ENCODE results near the gene CAMTA1.

The CAMTA1 gene

GRCh38 chr1:7426780-7427604, 641.7 kb downstream of the CAMTA1 start:
- TF ChIP-seq, protein P1, sequence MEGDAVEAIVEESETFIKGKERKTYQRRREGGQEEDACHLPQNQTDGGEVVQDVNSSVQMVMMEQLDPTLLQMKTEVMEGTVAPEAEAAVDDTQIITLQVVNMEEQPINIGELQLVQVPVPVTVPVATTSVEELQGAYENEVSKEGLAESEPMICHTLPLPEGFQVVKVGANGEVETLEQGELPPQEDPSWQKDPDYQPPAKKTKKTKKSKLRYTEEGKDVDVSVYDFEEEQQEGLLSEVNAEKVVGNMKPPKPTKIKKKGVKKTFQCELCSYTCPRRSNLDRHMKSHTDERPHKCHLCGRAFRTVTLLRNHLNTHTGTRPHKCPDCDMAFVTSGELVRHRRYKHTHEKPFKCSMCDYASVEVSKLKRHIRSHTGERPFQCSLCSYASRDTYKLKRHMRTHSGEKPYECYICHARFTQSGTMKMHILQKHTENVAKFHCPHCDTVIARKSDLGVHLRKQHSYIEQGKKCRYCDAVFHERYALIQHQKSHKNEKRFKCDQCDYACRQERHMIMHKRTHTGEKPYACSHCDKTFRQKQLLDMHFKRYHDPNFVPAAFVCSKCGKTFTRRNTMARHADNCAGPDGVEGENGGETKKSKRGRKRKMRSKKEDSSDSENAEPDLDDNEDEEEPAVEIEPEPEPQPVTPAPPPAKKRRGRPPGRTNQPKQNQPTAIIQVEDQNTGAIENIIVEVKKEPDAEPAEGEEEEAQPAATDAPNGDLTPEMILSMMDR (IDR thresholded peaks at IDR 0.05; ENCODE audit: low read depth, low read length, missing control alignments), result no peak
- no peak for DNase-seq (ENCODE audit: low read depth)
- no peak overlapping the region for H3K4me3 ChIP-seq (ENCODE audit: low read depth, low read length)

DNA sequence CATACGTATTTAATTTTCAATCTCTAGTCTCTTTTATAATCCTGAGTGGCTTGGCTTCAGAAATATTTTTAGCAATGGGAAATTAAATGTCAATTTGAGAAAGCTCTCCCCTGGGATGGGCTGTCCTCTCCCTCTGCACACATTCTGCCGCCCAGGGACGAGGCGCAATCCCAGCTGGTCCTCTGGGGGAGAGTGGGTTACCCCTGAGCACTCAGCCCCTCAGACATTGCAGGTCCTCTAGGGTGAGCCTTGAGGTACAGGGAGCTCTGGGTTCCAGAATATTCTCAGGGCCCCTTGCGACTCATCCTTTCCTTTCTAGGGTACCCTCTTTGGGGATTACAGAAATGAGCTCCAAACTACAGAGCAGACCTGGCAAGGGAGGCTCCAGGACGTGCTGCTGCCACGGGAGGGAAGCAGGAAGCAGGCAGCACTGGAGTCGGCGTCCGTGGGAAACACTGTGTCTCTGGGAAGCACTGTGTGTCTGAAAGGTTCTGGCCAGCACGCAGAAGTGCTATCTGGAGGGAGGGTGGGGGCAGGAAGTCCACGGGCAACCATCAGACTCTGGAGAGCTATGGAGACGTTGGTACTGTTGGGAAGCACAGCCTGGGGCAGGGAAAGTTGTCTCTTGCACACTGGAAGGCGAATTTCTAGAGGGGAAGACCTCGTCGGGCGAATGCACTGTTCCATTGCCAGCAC, 642.5 kb downstream of the CAMTA1 start:
- no peak for DNase-seq (ENCODE audit: low read depth)
- H3K4me3 ChIP-seq (ENCODE audit: low read depth, low read length), result no peak overlapping the region
- TF ChIP-seq, protein P1 (IDR thresholded peaks at IDR 0.05; ENCODE audit: low read depth, low read length, missing control alignments), result no peak

DNA sequence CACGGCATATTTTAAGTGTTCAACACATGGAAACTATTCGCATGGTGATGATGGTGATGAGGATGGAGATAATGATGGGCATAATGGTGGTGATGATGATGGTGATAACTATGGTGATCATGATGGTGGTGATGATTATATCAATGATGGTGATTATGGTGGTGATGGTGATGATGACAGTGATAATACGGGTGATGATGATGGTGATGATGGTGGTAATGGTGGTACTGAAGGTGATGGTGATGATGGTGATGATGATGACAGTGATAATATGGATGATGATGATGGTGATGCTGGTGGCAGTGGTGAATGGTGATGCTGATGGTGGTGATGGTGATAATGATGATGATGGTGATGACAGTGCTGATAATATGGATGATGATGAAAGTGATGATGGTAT, 644.0 kb downstream of the CAMTA1 start:
- no peak for DNase-seq (ENCODE audit: low read depth)
- H3K4me3 ChIP-seq (ENCODE audit: low read depth, low read length), result no peak overlapping the region
- TF ChIP-seq, protein P1 (IDR thresholded peaks at IDR 0.05; ENCODE audit: low read depth, low read length, missing control alignments), result no peak

GRCh38 chr1:7430047-7430608, 644.9 kb downstream of the CAMTA1 start:
- DNase-seq (ENCODE audit: low read depth), result no peak
- TF ChIP-seq, protein P1 (IDR thresholded peaks at IDR 0.05; ENCODE audit: low read depth, low read length, missing control alignments), result no peak
- no peak overlapping the region for H3K4me3 ChIP-seq (ENCODE audit: low read depth, low read length)

DNA sequence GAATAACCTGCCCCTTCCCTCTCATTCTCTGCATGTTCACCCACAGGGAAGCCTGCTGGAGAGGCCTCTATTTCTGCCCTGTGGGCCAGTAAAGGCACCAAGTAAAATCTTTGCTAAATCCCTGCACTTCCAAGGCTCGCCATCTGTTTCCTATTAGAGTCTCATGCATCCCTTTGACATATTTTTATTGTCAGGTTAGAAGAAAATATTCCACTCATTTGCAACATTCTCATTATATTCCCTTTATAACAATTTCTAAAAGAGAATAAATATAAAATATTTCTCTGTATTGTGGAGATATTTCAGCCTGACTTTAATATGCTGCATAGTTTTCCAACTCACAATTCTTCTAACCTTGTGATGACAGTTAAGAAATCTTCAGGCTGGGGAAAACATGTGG, 645.4 kb downstream of the CAMTA1 start:
- DNase-seq (ENCODE audit: low read depth), result no peak
- H3K4me3 ChIP-seq (ENCODE audit: low read depth, low read length), result no peak overlapping the region
- TF ChIP-seq, protein P1 (IDR thresholded peaks at IDR 0.05; ENCODE audit: low read depth, low read length, missing control alignments), result no peak

- no peak overlapping the region for H3K4me3 ChIP-seq (ENCODE audit: low read depth, low read length)
- DNase-seq (ENCODE audit: low read depth), result no peak
- TF ChIP-seq, protein P1 (IDR thresholded peaks at IDR 0.05; ENCODE audit: low read depth, low read length, missing control alignments), result no peak
Measured at GRCh38 chr1:7432102-7432899, 647.0 kb downstream of the CAMTA1 start.

All from GM12864 (cell line).